ENCODE results near the gene VGF.

DNA sequence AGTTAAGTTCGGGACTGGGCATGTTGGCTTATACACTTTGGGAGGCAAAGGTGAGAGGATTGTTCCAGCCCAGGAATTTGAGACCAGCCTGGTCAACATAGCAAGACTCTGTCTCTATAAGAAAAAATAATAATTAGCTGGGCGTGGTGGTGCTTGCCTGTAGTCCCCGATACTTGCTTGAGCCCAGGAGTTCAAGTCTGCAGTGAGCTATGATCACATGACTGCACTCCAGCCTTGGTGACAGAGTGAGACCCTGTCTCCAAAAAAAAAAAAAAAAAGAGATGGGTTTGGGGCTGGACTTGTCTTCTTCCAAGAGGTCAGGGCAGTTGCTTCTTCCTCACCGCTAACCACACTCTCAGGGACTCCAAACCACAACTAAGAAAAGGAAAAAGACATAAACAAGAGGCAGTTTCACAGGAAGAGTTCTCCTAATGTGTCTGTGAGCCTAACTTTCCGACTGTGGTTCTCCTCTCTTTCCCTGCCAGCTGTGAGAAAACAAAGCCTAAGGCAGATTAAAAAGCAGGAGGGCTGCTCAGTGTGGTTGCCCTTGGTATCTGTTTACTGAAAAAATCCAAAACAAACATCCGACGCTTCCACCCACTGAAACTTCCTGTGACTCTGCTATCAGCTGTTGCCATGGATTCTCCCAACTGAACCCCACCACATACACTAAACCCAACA lies 40.9 kb downstream of the VGF start:
- no peak for TF ChIP-seq YY1 (IDR thresholded peaks at IDR 0.05; ENCODE audit: insufficient read depth, insufficient read length)
- TF ChIP-seq ZNF274 (IDR thresholded peaks at IDR 0.05; ENCODE audit: low read depth, low read length), result no peak
- no peak for TF ChIP-seq SUZ12 (IDR thresholded peaks at IDR 0.05; ENCODE audit: extremely low read depth, insufficient read depth, insufficient read length)

Measured in NT2/D1 (cell line).